ENCODE results near the gene KSR2. TPM values are rescaled to one million over a fixed set of nuclear protein-coding genes. Genes with fewer than 3 reads are reported as not detected.
A peak's percentile ranks its signal among the peaks of the same experiment; 100 is the strongest.

Gene KSR2
- polyA plus RNA-seq, 1 donor from 2014 or later = not detected

DNA sequence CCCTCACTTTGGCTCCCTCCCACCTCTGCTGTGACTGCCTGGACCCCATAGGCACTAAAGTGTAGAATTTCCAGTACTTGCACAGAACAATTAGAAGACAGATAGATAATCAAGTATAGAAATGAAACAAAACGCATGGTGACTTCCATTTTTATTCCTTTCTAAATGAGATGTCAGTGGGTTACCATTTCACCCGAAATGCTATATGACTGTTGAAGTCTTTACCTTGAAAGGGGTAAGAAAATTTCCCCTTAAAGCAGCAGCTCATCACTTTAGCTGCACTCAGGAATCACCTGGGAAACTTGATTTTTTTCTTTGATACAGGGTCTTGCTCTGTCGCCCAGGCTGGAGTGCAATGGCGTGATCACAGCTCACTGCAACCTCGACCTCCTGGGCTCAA is 12.5 kb upstream of the KSR2 start:
- Mint-ChIP-seq H3K27ac (no peak overlapping the region), H3K27me3 (peaks cover 4% of the 10 kb centered on the region), H3K9me3 (peaks cover 0 to 5% (median 4%) of the 10 kb centered on the region in 3 donors), H3K4me3 (no peak overlapping the region), H3K36me3 (no peaks in the 10 kb centered on the region), H3K4me1 (no peaks in the 10 kb centered on the region)

- Mint-ChIP-seq H3K27me3 (peaks cover 4% of the 10 kb centered on the region), H3K4me3 (no peak overlapping the region), H3K36me3 (no peaks in the 10 kb centered on the region)
Measured at GRCh38 chr12:117980616-117981015, 11.8 kb upstream of the KSR2 start.

GRCh38 chr12:117977373-117977772 is 8.6 kb upstream of the KSR2 start:
- H3K4me3 Mint-ChIP-seq = no peak overlapping the region
- peaks cover 0 to 6% (median 5%) of the 10 kb centered on the region in 3 donors for H3K9me3 Mint-ChIP-seq
- no peak overlapping the region for H3K27ac Mint-ChIP-seq
- H3K27me3 Mint-ChIP-seq = peaks cover 7% of the 10 kb centered on the region
- no peaks in the 10 kb centered on the region for H3K4me1 Mint-ChIP-seq
- peaks cover 2% of the 10 kb centered on the region for H3K36me3 Mint-ChIP-seq

More at GRCh38 chr12:117980616-117981015, 11.8 kb upstream of the KSR2 start:
- no peak overlapping the region for H3K27ac Mint-ChIP-seq
- H3K4me1 Mint-ChIP-seq = no peaks in the 10 kb centered on the region
- H3K9me3 Mint-ChIP-seq = peaks cover 0 to 5% (median 4%) of the 10 kb centered on the region in 3 donors

DNA sequence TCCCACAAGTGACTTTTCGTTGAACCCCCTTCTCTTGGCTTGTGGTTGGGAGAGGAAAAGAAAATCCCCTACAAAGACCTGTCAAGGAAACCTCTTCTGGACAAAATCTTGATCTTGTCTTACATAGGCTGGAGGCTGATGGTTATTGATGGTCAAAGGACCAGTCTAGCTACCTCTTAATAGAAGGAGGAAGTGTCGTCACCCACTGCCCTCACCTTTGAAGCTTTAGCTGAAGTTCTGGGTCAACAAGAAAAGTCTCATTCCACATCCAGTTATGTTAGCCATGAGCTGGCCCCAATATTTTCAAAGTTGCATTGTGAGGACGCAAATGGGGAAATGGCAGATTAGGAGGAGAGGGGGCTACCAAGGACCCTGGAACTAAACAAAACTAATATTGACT is 6.2 kb upstream of the KSR2 start:
- Mint-ChIP-seq H3K9me3 (peaks cover 7 to 17% (median 14%) of the 10 kb centered on the region in 3 donors), H3K27me3 (peaks cover 9% of the 10 kb centered on the region), H3K4me3 (no peak overlapping the region), H3K4me1 (no peaks in the 10 kb centered on the region), H3K27ac (no peak overlapping the region), H3K36me3 (peaks cover 2% of the 10 kb centered on the region)

- Mint-ChIP-seq H3K27ac (no peak overlapping the region), H3K9me3 (peaks cover 7 to 14% (median 10%) of the 10 kb centered on the region in 3 donors), H3K36me3 (peaks cover 2% of the 10 kb centered on the region), H3K4me3 (no peak overlapping the region), H3K27me3 (peaks cover 22% of the 10 kb centered on the region), H3K4me1 (peaks cover 0 to 3% (median 2%) of the 10 kb centered on the region in 3 donors)
Measured at GRCh38 chr12:117972301-117972700, 3.5 kb upstream of the KSR2 start.

DNA sequence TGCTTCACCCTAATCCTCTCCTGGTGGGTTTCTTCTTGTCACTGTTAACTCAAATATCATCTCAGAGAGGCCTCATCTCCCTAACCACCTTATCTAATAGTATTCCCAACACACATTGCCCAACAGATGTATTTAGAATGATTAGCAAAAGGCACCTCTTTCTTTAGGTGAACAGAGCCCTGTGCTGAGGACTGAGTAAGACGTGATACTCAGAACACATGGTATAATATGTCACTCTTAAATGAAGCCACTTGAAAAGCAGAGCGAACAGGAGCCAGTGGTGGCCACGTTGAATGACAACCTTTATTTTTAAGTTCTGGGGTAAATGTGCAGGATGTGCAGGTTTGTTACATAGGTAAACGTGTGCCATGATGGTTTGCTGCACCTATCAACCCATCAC is 1.5 kb upstream of the KSR2 start:
- H3K4me3 Mint-ChIP-seq = peak overlapping the region in 1 of 4 donors; percentile 2
- peaks cover 0 to 3% (median 2%) of the 10 kb centered on the region in 3 donors for H3K4me1 Mint-ChIP-seq
- H3K36me3 Mint-ChIP-seq = peaks cover 3% of the 10 kb centered on the region
- H3K27me3 Mint-ChIP-seq = peaks cover 31% of the 10 kb centered on the region
- H3K9me3 Mint-ChIP-seq = peaks cover 7 to 14% (median 9%) of the 10 kb centered on the region in 3 donors
- H3K27ac Mint-ChIP-seq = no peak overlapping the region

DNA sequence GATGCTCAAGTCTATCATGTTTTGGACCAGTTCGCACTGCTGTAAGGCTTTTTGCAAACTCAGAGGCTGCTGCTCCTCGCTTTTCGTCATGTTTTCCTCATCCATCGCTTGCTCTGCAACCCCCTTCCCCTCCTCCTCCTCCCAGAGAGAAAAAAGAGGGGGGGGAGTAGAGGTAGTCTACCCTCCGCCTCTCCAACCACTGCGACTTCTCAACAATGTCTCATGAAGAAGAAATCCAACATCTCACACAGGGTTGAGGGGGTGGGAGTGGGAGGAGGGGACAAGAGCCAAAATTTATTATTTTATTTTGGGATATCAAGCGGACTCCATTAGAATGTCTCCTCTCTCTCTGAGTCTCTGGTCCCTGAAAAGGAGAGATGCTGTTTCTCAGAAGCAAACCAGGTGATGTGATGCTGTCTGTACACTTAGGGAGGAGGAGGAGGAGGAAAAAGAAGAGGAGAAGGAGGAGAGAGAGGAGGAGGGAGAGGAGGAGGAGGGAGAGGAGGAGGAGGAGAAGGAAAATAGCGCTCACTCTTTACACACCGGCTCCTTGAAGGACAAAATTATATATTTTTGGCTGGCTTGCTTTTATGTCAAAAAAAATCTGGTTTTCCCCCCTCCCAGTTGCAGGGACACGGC is 520 bp downstream of the KSR2 start:
- Mint-ChIP-seq H3K4me1 (peaks cover 0 to 3% (median 2%) of the 10 kb centered on the region in 3 donors), H3K4me3 (peak overlapping the region in 3 of 4 donors; percentile 44 to 72 (median 47)), H3K9me3 (peaks cover 8 to 16% (median 11%) of the 10 kb centered on the region in 3 donors), H3K27ac (no peak overlapping the region), H3K27me3 (peaks cover 35% of the 10 kb centered on the region), H3K36me3 (peaks cover 3% of the 10 kb centered on the region)

GRCh38 chr12:117967512-117967911 is 1.3 kb downstream of the KSR2 start:
- peaks cover 8 to 16% (median 11%) of the 10 kb centered on the region in 3 donors for H3K9me3 Mint-ChIP-seq
- H3K27ac Mint-ChIP-seq = no peak overlapping the region
- H3K4me1 Mint-ChIP-seq = peaks cover 0 to 3% (median 2%) of the 10 kb centered on the region in 3 donors
- peaks cover 1% of the 10 kb centered on the region for H3K36me3 Mint-ChIP-seq
- H3K4me3 Mint-ChIP-seq = peak overlapping the region in 2 of 4 donors; percentile 1 to 77
- peaks cover 35% of the 10 kb centered on the region for H3K27me3 Mint-ChIP-seq

GRCh38 chr12:117967043-117967442 is 1.7 kb downstream of the KSR2 start:
- Mint-ChIP-seq H3K9me3 (peaks cover 8 to 14% (median 9%) of the 10 kb centered on the region in 3 donors), H3K27ac (no peak overlapping the region), H3K4me1 (peaks cover 0 to 3% (median 2%) of the 10 kb centered on the region in 3 donors), H3K4me3 (no peak overlapping the region), H3K27me3 (peaks cover 38% of the 10 kb centered on the region), H3K36me3 (peaks cover 1% of the 10 kb centered on the region)

DNA sequence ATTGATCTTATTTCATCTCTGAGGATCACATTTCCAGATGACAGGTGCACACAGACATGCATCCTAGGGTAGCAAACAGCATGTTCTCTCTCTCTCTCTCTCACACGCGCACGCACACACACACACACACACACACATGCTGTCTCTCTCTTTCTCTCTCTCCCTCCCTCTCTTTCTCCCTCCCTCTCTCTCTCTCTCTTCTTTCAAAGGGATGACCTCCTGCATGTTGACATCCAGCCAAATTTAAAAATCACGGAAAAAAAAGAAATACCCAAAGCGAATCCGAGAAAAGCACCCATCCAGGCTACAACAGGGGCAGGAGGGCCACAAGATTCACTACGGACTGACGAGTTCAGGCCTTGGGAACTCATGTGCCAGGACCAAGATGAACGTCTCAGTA is 2.3 kb downstream of the KSR2 start:
- Mint-ChIP-seq H3K27me3 (peaks cover 40% of the 10 kb centered on the region), H3K4me1 (peaks cover 0 to 3% (median 2%) of the 10 kb centered on the region in 3 donors), H3K27ac (no peak overlapping the region), H3K9me3 (peaks cover 7 to 10% (median 8%) of the 10 kb centered on the region in 3 donors), H3K36me3 (peaks cover 1% of the 10 kb centered on the region), H3K4me3 (no peak overlapping the region)

DNA sequence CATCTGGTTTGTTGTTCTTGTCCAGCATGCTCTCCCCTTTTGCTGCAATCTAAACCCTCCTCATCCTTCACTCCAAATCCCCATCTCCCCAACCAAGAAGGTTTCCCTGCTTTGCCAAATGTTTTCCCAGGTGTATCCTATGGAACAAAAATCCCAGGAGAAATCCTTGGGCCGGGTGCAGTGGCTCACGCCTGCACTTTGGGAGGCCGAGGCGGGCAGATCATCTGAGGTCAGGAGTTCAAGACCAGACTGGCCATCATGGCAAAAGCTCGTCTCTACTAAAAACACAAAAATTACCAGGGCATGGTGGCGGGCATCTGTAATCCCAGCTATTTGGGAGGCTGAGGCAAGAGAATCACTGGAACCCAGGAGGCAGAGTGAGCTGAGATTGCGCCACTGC is 5.0 kb downstream of the KSR2 start:
- H3K9me3 Mint-ChIP-seq = peaks cover 1 to 7% (median 6%) of the 10 kb centered on the region in 3 donors
- no peak overlapping the region for H3K4me3 Mint-ChIP-seq
- H3K36me3 Mint-ChIP-seq = peaks cover 1% of the 10 kb centered on the region
- H3K27ac Mint-ChIP-seq = no peak overlapping the region
- peaks cover 37% of the 10 kb centered on the region for H3K27me3 Mint-ChIP-seq
- H3K4me1 Mint-ChIP-seq = peaks cover 0 to 1% (median 0%) of the 10 kb centered on the region in 3 donors

GRCh38 chr12:117936722-117937484 is 31.9 kb downstream of the KSR2 start:
- peaks cover 2% of the 10 kb centered on the region for H3K36me3 Mint-ChIP-seq
- H3K4me3 Mint-ChIP-seq = no peak overlapping the region
- H3K27me3 Mint-ChIP-seq = peaks cover 4% of the 10 kb centered on the region
- no peaks in the 10 kb centered on the region for H3K4me1 Mint-ChIP-seq
- H3K9me3 Mint-ChIP-seq = no peaks in the 10 kb centered on the region
- no peak overlapping the region for H3K27ac Mint-ChIP-seq

GRCh38 chr12:117933545-117933944 is 35.2 kb downstream of the KSR2 start:
- no peaks in the 10 kb centered on the region for H3K4me1 Mint-ChIP-seq
- no peak overlapping the region for H3K27ac Mint-ChIP-seq
- peaks cover under 1% of the 10 kb centered on the region for H3K36me3 Mint-ChIP-seq
- no peak overlapping the region for H3K4me3 Mint-ChIP-seq
- H3K27me3 Mint-ChIP-seq = peaks cover 2% of the 10 kb centered on the region
- peaks cover 1 to 10% (median 7%) of the 10 kb centered on the region in 3 donors for H3K9me3 Mint-ChIP-seq

DNA sequence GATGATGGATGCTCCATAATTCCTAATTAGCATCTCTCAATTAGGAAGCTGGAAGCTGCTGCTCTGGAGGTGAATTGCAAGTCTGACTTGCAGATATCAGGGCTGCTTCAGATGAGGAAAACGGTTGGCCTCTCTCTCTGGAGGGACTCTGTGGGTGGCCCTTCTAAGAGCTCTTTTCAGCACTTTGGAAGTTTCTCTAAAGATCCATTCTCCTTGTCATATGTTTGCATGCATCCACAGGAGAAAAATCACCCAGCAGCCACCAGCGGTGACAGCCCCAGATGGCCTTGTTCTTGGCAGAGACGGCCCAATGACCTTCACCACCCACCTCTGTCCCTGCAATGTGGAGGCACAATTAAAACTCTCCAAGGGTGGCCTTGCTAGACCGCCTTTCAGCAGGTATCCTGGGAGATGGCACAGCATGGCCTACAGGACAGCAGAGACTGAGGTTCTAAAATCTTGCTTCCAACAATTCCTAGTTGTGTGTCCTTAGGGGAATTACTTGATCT is 42.3 kb downstream of the KSR2 start:
- H3K36me3 Mint-ChIP-seq = peaks cover 1% of the 10 kb centered on the region
- H3K27me3 Mint-ChIP-seq = no peaks in the 10 kb centered on the region
- no peak overlapping the region for H3K4me3 Mint-ChIP-seq
- H3K9me3 Mint-ChIP-seq = peaks cover 1 to 9% (median 8%) of the 10 kb centered on the region in 3 donors
- no peak overlapping the region for H3K27ac Mint-ChIP-seq
- H3K4me1 Mint-ChIP-seq = no peaks in the 10 kb centered on the region

All from IgD-negative memory B cell (primary cell).